Right lobe of liver (tissue), 6 donors: ENCODE measurements around the gene GDI1. TPM values are rescaled to one million over a fixed set of nuclear protein-coding genes. Genes with fewer than 3 reads are reported as not detected.

Experiments
- ATAC-seq, 4 donors: fragments of 200-7000 bp; cut with Tn5 transposase; one replicate each; pipeline ENCODE4 v1.9.1; 2020; ENCODE audit warnings: mild to moderate bottlenecking in 4 of 4, moderate library complexity in 4 of 4
- DNase-seq, 3 donors: peaks; one replicate each; pipeline ENCODE4 v3.0.0-alpha.2; 2020
- H3K27ac ChIP-seq, 3 donors: fragments of 200-600 bp; one replicate each; pipeline ENCODE4 v1.8.0; 2022
- H3K27me3 ChIP-seq, 2 donors: fragments of 200-600 bp; one replicate each; pipeline ENCODE4 v1.8.0; 2022
- H3K36me3 ChIP-seq, 4 donors: fragments of 200-600 bp; sonication (generic) in 1 of 4; one replicate each; pipeline versions ENCODE4 v1.5.1 to v1.8.0; 2017 to 2022; ENCODE audit warnings: control low read depth in 1 of 4
- H3K4me1 ChIP-seq, 4 donors: fragments of 200-600 bp; sonication (generic) in 1 of 4; one replicate each; pipeline versions ENCODE4 v1.5.1 to v1.8.0; 2017 to 2022; ENCODE audit warnings: control low read depth in 1 of 4
- H3K4me3 ChIP-seq, 3 donors: fragments of 200-600 bp; one replicate each; pipeline ENCODE4 v1.8.0; 2022
- H3K9me3 ChIP-seq, 4 donors: fragments of 200-600 bp; sonication (generic) in 1 of 4; one replicate each; pipeline versions ENCODE4 v1.5.1 to v1.8.0; 2017 to 2022; ENCODE audit warnings: control low read depth in 1 of 4
- CTCF ChIP-seq, 4 donors: fragments of 200-600 bp in 3 of 4; fragments of 450-650 bp in 1 of 4; IDR thresholded peaks; one replicate each; pipeline versions ENCODE4 v1.5.1 to v1.8.0; 2016 to 2022; ENCODE audit warnings: antibody characterized with exemption in 4 of 4, mild to moderate bottlenecking in 2 of 4
- POLR2A ChIP-seq: fragments of 450-650 bp; IDR thresholded peaks from one replicate; pipeline ENCODE4 v1.6.1; 2017; ENCODE audit warnings: antibody characterized with exemption, mild to moderate bottlenecking
- WGBS: methylation state at CpG from one replicate; pipeline ENCODE4 v1.1.6; 2018; ENCODE audit warnings: low coverage, low lambda C conversion rate; ENCODE audit not compliant: insufficient coverage; ENCODE audit errors: missing lambda C conversion rate; 5-methylcytosine and 5-hydroxymethylcytosine counted together
- intact Hi-C, 2 donors: fragments of 100-400 bp; cut with DNase I; formaldehyde crosslinking; loops; one replicate each; pipeline versions ENCODE4 v1.11.2 to v1.14.1; 2022
- total RNA-seq, 6 experiments: library from RNA; depleted of rRNA in 2 of 6; stranded (reverse); fragments of >200 nt in 2 of 6; fragmentation: NEBNext Ultra II Directional in 3 of 6; extraction: Animal tissue kit (Norgen Biotek cat#: 25700) in 3 of 6; gene quantifications; one replicate each; pipeline versions ENCODE4 v1.1.0 to v1.2.4, GENCODE V29; 2016 to 2023
- donor health status: DM: no; HTN: yes; CAD: no.
- donor health status: DM: no; HTN: no; CAD: no.
- donor health status: DM: no; HTN: no; CAD: no.
- donor health status: DM: no; HTN: yes; CAD: no.
- donor health status: DM: no; HTN: yes; CAD: no.

Gene GDI1
- total RNA-seq, 6 experiments from 2014 or later = 26.8 to 37.7 (median 30.9) TPM

GRCh38 chrX:154433605-154434004 lies 3.3 kb upstream of the GDI1 start:
- TF ChIP-seq CTCF (IDR thresholded peaks at IDR 0.05) = no peak
- no peak for TF ChIP-seq POLR2A
- no CpG with 5 or more reads among the region's 7 CpGs for WGBS
- intact Hi-C loops = no loop called here
- ATAC-seq (no peak), DNase-seq (no peak)
- Histone ChIP-seq H3K27me3 (no peaks in the 10 kb centered on the region), H3K4me1 (peaks cover 0 to 5% (median 0%) of the 10 kb centered on the region in 4 donors), H3K4me3 (no peak overlapping the region), H3K36me3 (peaks cover 0 to 2% (median 0%) of the 10 kb centered on the region in 4 donors), H3K27ac (no peak overlapping the region), H3K9me3 (no peaks in the 10 kb centered on the region)

- no peak overlapping the region for H3K4me3 ChIP-seq
- H3K27me3 ChIP-seq = no peaks in the 10 kb centered on the region
- H3K4me1 ChIP-seq = peaks cover 0 to 2% (median 0%) of the 10 kb centered on the region in 4 donors
- intact Hi-C loops = no loop called here
- peaks cover 0 to 2% (median 0%) of the 10 kb centered on the region in 4 donors for H3K36me3 ChIP-seq
- DNase-seq = no peak
- ATAC-seq = no peak
- no peaks in the 10 kb centered on the region for H3K9me3 ChIP-seq
- TF ChIP-seq POLR2A = no peak
- TF ChIP-seq CTCF (IDR thresholded peaks at IDR 0.05) = no peak
- no peak overlapping the region for H3K27ac ChIP-seq
- 67% methylated on average over 1 of the region's 7 CpGs for WGBS
Measured at GRCh38 chrX:154434394-154435168, 2.4 kb upstream of the GDI1 start.

- TF ChIP-seq CTCF (IDR thresholded peaks at IDR 0.05) (no peak), POLR2A (no peak)
- intact Hi-C loops = no loop called here
- no peak for ATAC-seq
- H3K36me3 ChIP-seq = peaks cover 0 to 2% (median 0%) of the 10 kb centered on the region in 4 donors
- H3K4me1 ChIP-seq = no peaks in the 10 kb centered on the region
- no peaks in the 10 kb centered on the region for H3K9me3 ChIP-seq
- H3K4me3 ChIP-seq = no peak overlapping the region
- no CpG with 5 or more reads among the region's 19 CpGs for WGBS
- DNase-seq = no peak
- H3K27me3 ChIP-seq = no peaks in the 10 kb centered on the region
- no peak overlapping the region for H3K27ac ChIP-seq
Measured at GRCh38 chrX:154435171-154435733, 1.7 kb upstream of the GDI1 start.

GRCh38 chrX:154436374-154436982 lies 476 bp upstream of the GDI1 start:
- Histone ChIP-seq H3K36me3 (peaks cover 0 to 2% (median 0%) of the 10 kb centered on the region in 4 donors), H3K27ac (peak overlapping the region; percentile 50 to 73 (median 57)), H3K27me3 (no peaks in the 10 kb centered on the region), H3K4me1 (no peaks in the 10 kb centered on the region), H3K4me3 (peak overlapping the region; percentile 70 to 77 (median 71)), H3K9me3 (no peaks in the 10 kb centered on the region)
- ATAC-seq (peak in 3 of 4 donors; percentile 14 to 52 (median 44)), DNase-seq (no peak)
- no peak for TF ChIP-seq POLR2A
- TF ChIP-seq CTCF (IDR thresholded peaks at IDR 0.05) = no peak
- WGBS = 30% methylated on average over 25 of the region's 78 CpGs
- intact Hi-C loops = no loop called here
